ENCODE results near the gene HDAC4. TPM values are rescaled to one million over a fixed set of nuclear protein-coding genes. Genes with fewer than 3 reads are reported as not detected.

Gene HDAC4
- total RNA-seq, 4 donors from 2014 or later, result 68.0 to 123 (median 86.5) TPM

DNA sequence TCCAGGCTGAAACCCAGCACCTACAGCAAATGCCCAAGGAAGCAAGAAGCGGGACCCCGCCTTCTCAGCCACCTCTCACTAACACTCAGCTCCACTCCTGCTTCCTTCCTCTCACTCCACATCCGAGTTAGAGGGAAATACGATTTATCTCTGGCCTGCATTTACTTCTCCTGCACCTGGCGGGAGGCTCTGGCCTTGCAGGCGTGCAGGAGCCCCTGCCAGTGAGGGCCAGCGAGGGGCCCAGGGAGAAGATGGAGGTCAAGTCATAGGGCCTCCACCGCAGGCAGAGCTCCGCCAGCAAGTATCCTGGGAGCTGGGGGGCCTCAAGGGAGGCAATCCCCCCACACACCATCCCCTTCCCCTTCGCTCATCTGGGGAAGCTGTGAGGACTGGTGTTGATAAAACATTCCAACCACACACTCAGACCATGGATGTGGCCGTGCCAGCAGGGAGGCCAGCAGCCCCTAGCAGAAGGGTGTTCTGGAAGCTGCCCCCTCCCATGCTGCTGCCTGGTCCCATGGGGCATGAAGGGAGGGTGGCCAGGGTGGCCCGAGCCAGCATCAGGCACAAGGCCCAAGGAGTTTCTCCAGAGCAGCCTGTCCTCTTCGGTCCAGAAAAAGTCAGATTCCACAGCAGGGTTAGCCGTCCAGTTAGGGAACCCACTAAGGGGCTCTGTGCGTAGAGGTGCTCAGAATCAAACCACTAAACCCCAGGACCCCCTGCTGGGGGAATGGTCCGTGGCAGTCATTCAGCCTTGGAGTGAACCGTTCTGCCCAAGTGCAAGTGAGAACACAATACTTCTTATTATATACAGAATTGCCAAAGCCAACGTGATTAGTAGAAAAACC lies 91.2 kb downstream of the HDAC4 start:
- H3K4me3 ChIP-seq, result peak overlapping the region in 2 of 4 donors; percentile 30 to 49
- no peaks in the 10 kb centered on the region for H3K36me3 ChIP-seq
- H3K4me1 ChIP-seq, result peaks cover 0 to 82% (median 54%) of the 10 kb centered on the region in 4 donors
- TF ChIP-seq, protein P1, sequence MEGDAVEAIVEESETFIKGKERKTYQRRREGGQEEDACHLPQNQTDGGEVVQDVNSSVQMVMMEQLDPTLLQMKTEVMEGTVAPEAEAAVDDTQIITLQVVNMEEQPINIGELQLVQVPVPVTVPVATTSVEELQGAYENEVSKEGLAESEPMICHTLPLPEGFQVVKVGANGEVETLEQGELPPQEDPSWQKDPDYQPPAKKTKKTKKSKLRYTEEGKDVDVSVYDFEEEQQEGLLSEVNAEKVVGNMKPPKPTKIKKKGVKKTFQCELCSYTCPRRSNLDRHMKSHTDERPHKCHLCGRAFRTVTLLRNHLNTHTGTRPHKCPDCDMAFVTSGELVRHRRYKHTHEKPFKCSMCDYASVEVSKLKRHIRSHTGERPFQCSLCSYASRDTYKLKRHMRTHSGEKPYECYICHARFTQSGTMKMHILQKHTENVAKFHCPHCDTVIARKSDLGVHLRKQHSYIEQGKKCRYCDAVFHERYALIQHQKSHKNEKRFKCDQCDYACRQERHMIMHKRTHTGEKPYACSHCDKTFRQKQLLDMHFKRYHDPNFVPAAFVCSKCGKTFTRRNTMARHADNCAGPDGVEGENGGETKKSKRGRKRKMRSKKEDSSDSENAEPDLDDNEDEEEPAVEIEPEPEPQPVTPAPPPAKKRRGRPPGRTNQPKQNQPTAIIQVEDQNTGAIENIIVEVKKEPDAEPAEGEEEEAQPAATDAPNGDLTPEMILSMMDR (IDR thresholded peaks at IDR 0.05), result no peak
- TF ChIP-seq POLR2A (IDR thresholded peaks at IDR 0.05), result peak in 1 of 2 donors; percentile 1
- TF ChIP-seq EP300 (IDR thresholded peaks at IDR 0.05), result no peak
- 50 to 55% methylated on average over 18 of the region's 18 CpGs for WGBS, 2 donors
- no peak for DNase-seq (ENCODE audit: low spot score in 2 of 2)
- H3K27me3 ChIP-seq, result no peaks in the 10 kb centered on the region
- H3K9me3 ChIP-seq, result no peaks in the 10 kb centered on the region
- peak overlapping the region; percentile 49 to 90 (median 76) for H3K27ac ChIP-seq

DNA sequence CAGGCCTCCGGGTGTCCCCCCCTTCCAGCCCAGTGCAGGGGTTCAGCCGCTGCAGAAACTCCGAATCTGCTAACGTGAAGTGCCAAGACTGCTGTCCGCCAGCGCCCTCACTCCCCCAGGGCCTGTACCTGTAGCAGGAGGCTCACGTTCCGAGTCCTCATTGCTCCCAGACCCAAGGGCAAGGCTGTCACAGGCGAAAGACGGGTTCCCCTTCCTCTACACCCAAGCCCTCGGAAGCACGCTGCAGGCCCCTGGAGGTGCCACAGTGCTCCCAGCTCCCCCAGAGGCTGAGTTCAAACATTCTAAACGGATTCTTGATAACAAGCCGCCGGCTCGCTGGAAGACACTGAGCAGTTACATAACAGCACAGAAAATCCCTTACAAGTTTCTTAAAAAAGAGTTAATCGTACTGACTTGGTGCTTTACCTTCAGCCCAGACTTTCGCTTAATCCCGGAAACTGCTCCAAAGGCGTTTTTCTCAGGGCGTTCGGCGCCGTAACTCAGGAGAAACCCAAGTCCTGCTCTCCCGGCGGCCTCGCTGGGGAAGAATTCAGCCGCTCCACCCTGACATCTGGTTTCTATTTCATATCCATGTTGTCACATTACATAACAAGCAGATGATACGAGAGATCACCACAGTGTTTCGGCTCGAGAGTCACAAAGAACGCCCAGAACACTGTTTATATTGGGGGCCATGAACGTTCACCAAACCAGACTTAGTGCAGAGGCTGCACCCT lies 92.0 kb downstream of the HDAC4 start:
- peak overlapping the region; percentile 22 to 49 (median 30) for H3K4me3 ChIP-seq
- no peaks in the 10 kb centered on the region for H3K27me3 ChIP-seq
- H3K27ac ChIP-seq, result peak overlapping the region; percentile 49 to 90 (median 76)
- WGBS, 2 donors, result 46 to 58% methylated on average over 33 of the region's 33 CpGs
- TF ChIP-seq POLR2A (IDR thresholded peaks at IDR 0.05), result peak in 1 of 2 donors; percentile 43
- TF ChIP-seq, protein P1 (IDR thresholded peaks at IDR 0.05), result no peak
- peak in 1 of 2 donors; percentile 77 for TF ChIP-seq EP300 (IDR thresholded peaks at IDR 0.05)
- no peaks in the 10 kb centered on the region for H3K36me3 ChIP-seq
- no peaks in the 10 kb centered on the region for H3K9me3 ChIP-seq
- DNase-seq (ENCODE audit: low spot score in 2 of 2), result peak in 1 of 2 donors; percentile 68
- H3K4me1 ChIP-seq, result peaks cover 0 to 90% (median 62%) of the 10 kb centered on the region in 4 donors

DNA sequence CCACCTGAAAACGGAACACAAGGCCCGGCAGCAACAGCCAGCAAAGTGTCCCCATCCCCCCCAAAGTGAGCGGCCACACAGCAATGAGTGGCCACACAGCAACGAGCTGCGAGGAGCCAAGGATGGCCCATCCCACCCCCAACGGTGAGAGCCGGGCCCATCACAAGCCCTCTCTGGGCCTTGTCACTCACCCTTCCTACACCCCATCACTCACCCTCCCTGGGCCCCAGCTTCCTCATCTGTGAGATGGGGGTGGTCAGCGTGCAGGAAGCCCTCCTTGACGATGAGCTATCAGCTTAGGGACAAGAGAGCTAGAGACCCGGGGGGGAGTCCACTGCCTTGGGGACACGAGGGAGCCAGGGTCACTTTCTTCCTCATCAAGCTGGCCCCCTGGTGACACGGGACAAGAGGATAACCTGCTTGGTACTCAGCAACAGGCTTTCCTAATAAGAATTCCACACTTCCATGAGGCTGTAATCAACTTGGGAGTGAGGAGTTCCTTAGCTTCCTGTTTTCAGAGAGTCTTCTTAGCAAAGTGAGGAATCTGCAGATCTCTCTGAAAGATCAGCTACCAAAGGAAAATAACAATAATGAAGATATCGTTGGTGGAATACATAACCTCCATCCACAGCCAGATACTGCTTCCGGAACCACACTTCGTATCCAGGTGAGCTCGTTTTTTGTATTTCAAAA lies 92.8 kb downstream of the HDAC4 start:
- Histone ChIP-seq H3K4me3 (peak overlapping the region; percentile 22 to 49 (median 30)), H3K9me3 (no peaks in the 10 kb centered on the region), H3K4me1 (peaks cover 0 to 91% (median 63%) of the 10 kb centered on the region in 4 donors), H3K27ac (peak overlapping the region; percentile 49 to 90 (median 76)), H3K27me3 (no peaks in the 10 kb centered on the region), H3K36me3 (no peaks in the 10 kb centered on the region)
- WGBS, 2 donors, result 61 to 65% methylated on average over 16 of the region's 16 CpGs
- no peak for DNase-seq (ENCODE audit: low spot score in 2 of 2)
- no peak for TF ChIP-seq POLR2A (IDR thresholded peaks at IDR 0.05)
- TF ChIP-seq, protein P1 (IDR thresholded peaks at IDR 0.05), result no peak
- no peak for TF ChIP-seq EP300 (IDR thresholded peaks at IDR 0.05)

DNA sequence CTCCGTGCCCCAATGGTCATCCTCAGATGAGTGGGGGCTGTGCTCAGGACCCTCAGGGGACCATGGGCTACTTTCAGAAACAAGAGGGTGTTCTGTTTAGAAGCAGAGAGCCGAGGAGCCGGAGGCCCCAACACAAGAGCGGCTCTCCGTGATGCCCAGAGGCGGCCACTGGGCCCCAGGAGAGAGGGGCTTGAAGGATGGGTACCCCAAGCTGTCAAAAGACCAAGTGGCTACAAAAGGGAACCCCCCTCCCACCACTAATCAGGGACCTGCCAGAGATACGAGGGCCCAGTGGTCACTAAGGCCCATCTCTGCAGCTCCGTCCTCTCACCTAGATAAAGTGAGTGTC lies 93.6 kb downstream of the HDAC4 start:
- Histone ChIP-seq H3K9me3 (no peaks in the 10 kb centered on the region), H3K27ac (peak overlapping the region; percentile 15 to 90 (median 68)), H3K4me1 (peaks cover 0 to 93% (median 64%) of the 10 kb centered on the region in 4 donors), H3K36me3 (no peaks in the 10 kb centered on the region), H3K4me3 (peak overlapping the region in 2 of 4 donors; percentile 22 to 49), H3K27me3 (no peaks in the 10 kb centered on the region)
- no peak for DNase-seq (ENCODE audit: low spot score in 2 of 2)
- WGBS, 2 donors, result 73 to 78% methylated on average over 8 of the region's 8 CpGs
- TF ChIP-seq POLR2A (IDR thresholded peaks at IDR 0.05), result no peak

Measured in tibial nerve (tissue), 4 donors.